IMR-90 (cell line): ENCODE results near the gene ZNF747. TPM values are rescaled to one million over a fixed set of nuclear protein-coding genes. Genes with fewer than 3 reads are reported as not detected.

Experiments
- ATAC-seq: fragments of 200-7000 bp; cut with Tn5 transposase; 2 replicates; pipeline ENCODE4 v1.9.1; 2020; ENCODE audit warnings: low read depth, mild to moderate bottlenecking, moderate library complexity
- BruUV-seq: library from RNA; stranded (reverse); fragments of 400-500 nt; replicated peaks from 2 replicates; lab custom pipeline; 2021; lab: Mats Ljungman, UMichigan
- CTCF ChIA-PET: fragments of 300-600 bp; formaldehyde crosslinking; extraction: SDS; loops from one replicate; lab custom pipeline; 2021; ENCODE audit warnings: antibody characterized with exemption; lab: Yijun Ruan, JAX
- POLR2A ChIA-PET: fragments of 300-600 bp; sonication (Branson Sonifier 250); formaldehyde crosslinking; loops from one replicate; lab custom pipeline; 2022; ENCODE audit warnings: antibody characterized with exemption; ENCODE audit not compliant: unreplicated experiment; lab: Charles Lee
- DNase-seq: peaks from one replicate; pipeline ENCODE4 v3.0.0; 2013
- H2AFZ ChIP-seq: replicated peaks from 2 replicates; pipeline ENCODE3; 2013; ENCODE audit warnings: low read length, mild to moderate bottlenecking; ENCODE audit not compliant: poor library complexity
- H2AK5ac ChIP-seq: 2 replicates; pipeline ENCODE4 v1.6.1; 2013; ENCODE audit warnings: low read depth, low read length, inconsistent platforms
- H2AK9ac ChIP-seq: replicated peaks from 2 replicates; pipeline ENCODE3; 2013; ENCODE audit warnings: mild to moderate bottlenecking, low read depth, low read length, moderate library complexity; ENCODE audit not compliant: poor library complexity
- H2BK120ac ChIP-seq: 2 replicates; pipeline ENCODE4 v1.6.1; 2013; ENCODE audit warnings: low read depth, low read length, inconsistent platforms
- H2BK15ac ChIP-seq: 3 replicates; pipeline ENCODE4 v1.6.1; 2013; ENCODE audit warnings: low read depth, low read length, inconsistent platforms
- H2BK20ac ChIP-seq: 2 replicates; pipeline ENCODE4 v1.6.1; 2013; ENCODE audit warnings: low read depth, mild to moderate bottlenecking, inconsistent platforms, low read length, moderate library complexity
- H2BK5ac ChIP-seq: 2 replicates; pipeline ENCODE4 v1.6.1; 2013; ENCODE audit warnings: mild to moderate bottlenecking, low read depth, low read length, inconsistent platforms; ENCODE audit not compliant: poor library complexity, severe bottlenecking
- H3K14ac ChIP-seq: replicated peaks from 2 replicates; pipeline ENCODE4 v1.6.1; 2013; ENCODE audit warnings: low read depth, low read length, inconsistent platforms
- H3K18ac ChIP-seq: 2 replicates; pipeline ENCODE4 v1.6.1; 2013; ENCODE audit warnings: low read depth, low read length, control low read depth
- H3K23ac ChIP-seq: 2 replicates; pipeline ENCODE4 v1.6.1; 2013; ENCODE audit warnings: low read depth, low read length, inconsistent platforms
- H3K27ac ChIP-seq: 2 replicates; pipeline ENCODE4 v1.5.1; 2013; ENCODE audit warnings: mild to moderate bottlenecking, control low read depth, low read length; ENCODE audit not compliant: insufficient read depth
- H3K27me3 ChIP-seq: 2 replicates; pipeline ENCODE4 v1.6.1; 2013; ENCODE audit warnings: low read length; ENCODE audit not compliant: control insufficient read depth, insufficient read depth
- H3K36me3 ChIP-seq: 2 replicates; pipeline ENCODE4 v1.6.1; 2013; ENCODE audit warnings: low read length, mixed read lengths; ENCODE audit not compliant: control insufficient read depth, insufficient read depth
- H3K4ac ChIP-seq: 2 replicates; pipeline ENCODE4 v1.6.1; 2013; ENCODE audit warnings: low read depth, low read length, inconsistent platforms
- H3K4me1 ChIP-seq: 2 replicates; pipeline ENCODE4 v1.6.1; 2013; ENCODE audit warnings: low read length, mixed read lengths; ENCODE audit not compliant: control insufficient read depth, insufficient read depth
- H3K4me2 ChIP-seq: 2 replicates; pipeline ENCODE4 v1.6.1; 2013; ENCODE audit warnings: low read depth, mild to moderate bottlenecking, control low read depth, low read length, moderate library complexity
- H3K4me3 ChIP-seq: 2 replicates; pipeline ENCODE4 v1.5.1; 2013; ENCODE audit warnings: low read depth, mild to moderate bottlenecking, control low read depth, low read length, moderate library complexity; ENCODE audit not compliant: insufficient read depth
- H3K56ac ChIP-seq: 2 replicates; pipeline ENCODE4 v1.6.1; 2013; ENCODE audit warnings: low read length, inconsistent platforms; ENCODE audit not compliant: insufficient read depth; ENCODE audit errors: extremely low read depth
- H3K79me1 ChIP-seq, 2 experiments: 2 replicates each; pipeline ENCODE4 v1.6.1; 2013; ENCODE audit warnings: low read length in 2 of 2, inconsistent platforms in 1 of 2, low read depth in 1 of 2
- H3K9ac ChIP-seq: 2 replicates; pipeline ENCODE4 v1.6.1; 2013; ENCODE audit warnings: low read depth, low read length, control low read depth
- H3K9me1 ChIP-seq: 2 replicates; pipeline ENCODE4 v1.6.1; 2013; ENCODE audit warnings: low read length, inconsistent platforms; ENCODE audit not compliant: insufficient read depth
- H3K9me3 ChIP-seq: 2 replicates; pipeline ENCODE4 v1.6.1; 2013; ENCODE audit warnings: low read length; ENCODE audit not compliant: control insufficient read depth, insufficient read depth
- H4K20me1 ChIP-seq: 2 replicates; pipeline ENCODE4 v1.6.1; 2013; ENCODE audit warnings: low read length, inconsistent platforms; ENCODE audit not compliant: insufficient read depth
- H4K5ac ChIP-seq: 2 replicates; pipeline ENCODE4 v1.6.1; 2013; ENCODE audit warnings: mild to moderate bottlenecking, low read depth, low read length, control low read depth
- H4K8ac ChIP-seq, 2 experiments: 2 replicates each; pipeline ENCODE4 v1.6.1; 2013; ENCODE audit warnings: low read depth in 2 of 2, low read length in 2 of 2, control low read depth in 1 of 2, inconsistent platforms in 1 of 2
- H4K91ac ChIP-seq: 2 replicates; pipeline ENCODE4 v1.6.1; 2013; ENCODE audit warnings: low read depth, low read length, inconsistent platforms; ENCODE audit not compliant: insufficient read depth
- BHLHE40 ChIP-seq: fragments of 150-350 bp; IDR thresholded peaks from 2 replicates; pipeline ENCODE4 v1.6.1; 2016; ENCODE audit warnings: mild to moderate bottlenecking, low read depth, low read length
- CEBPB ChIP-seq: IDR thresholded peaks from 2 replicates; pipeline ENCODE4 v1.6.1; 2012; ENCODE audit warnings: low read depth, low read length, improper control_type of control experiment
- CTCF ChIP-seq: conservative IDR thresholded peaks from 2 replicates; pipeline ENCODE4 v1.5.1; 2012; ENCODE audit warnings: mild to moderate bottlenecking, low read depth, low read length, improper control_type of control experiment
- ELK1 ChIP-seq: fragments of 150-350 bp; IDR thresholded peaks from 2 replicates; pipeline ENCODE4 v1.6.1; 2016; ENCODE audit warnings: low read depth, mild to moderate bottlenecking, low read length, moderate library complexity, borderline replicate concordance
- MAFK ChIP-seq: IDR thresholded peaks from 2 replicates; pipeline ENCODE4 v1.6.1; 2012; ENCODE audit warnings: low read depth, low read length, improper control_type of control experiment
- MAZ ChIP-seq: IDR thresholded peaks from 2 replicates; pipeline ENCODE4 v1.6.1; 2012; ENCODE audit warnings: low read depth, mild to moderate bottlenecking, low read length, improper control_type of control experiment, moderate library complexity, borderline replicate concordance
- MXI1 ChIP-seq: IDR thresholded peaks from 2 replicates; pipeline ENCODE4 v1.6.1; 2012; ENCODE audit warnings: low read depth, mild to moderate bottlenecking, low read length, moderate library complexity, borderline replicate concordance
- RCOR1 ChIP-seq: IDR thresholded peaks from 2 replicates; pipeline ENCODE4 v1.6.1; 2012; ENCODE audit warnings: mild to moderate bottlenecking, low read length, improper control_type of control experiment; ENCODE audit not compliant: insufficient replicate concordance
- USF2 ChIP-seq: fragments of 150-350 bp; IDR thresholded peaks from 2 replicates; pipeline ENCODE4 v1.6.1; 2017; ENCODE audit warnings: mild to moderate bottlenecking, antibody characterized with exemption, low read length, low read depth
- WGBS, 2 experiments: methylation state at CpG; one replicate each; pipeline versions ENCODE4 v1.1.5 to v1.1.7; 2013; ENCODE audit warnings: missing lambda C conversion rate in 2 of 2; ENCODE audit not compliant: insufficient read length in 1 of 2; ENCODE audit errors: extremely low coverage in 2 of 2; 5-methylcytosine and 5-hydroxymethylcytosine counted together
- dilution Hi-C: fragments of 300-500 bp; cut with HindIII; formaldehyde crosslinking; loops from one replicate; pipeline ENCODE4 v1.14.3; 2018; ENCODE audit warnings: low sequenced_read_pairs; ENCODE audit not compliant: unreplicated experiment
- in situ Hi-C: fragments of 300-500 bp; cut with MboI; formaldehyde crosslinking; loops from 3 replicates; pipeline ENCODE4 v1.14.3; 2019; ENCODE audit warnings: low sequenced_read_pairs, inconsistent platforms, mixed read lengths
- intact Hi-C: fragments of 100-400 bp; cut with micrococcal nuclease; formaldehyde crosslinking; loops from 2 replicates; pipeline ENCODE4 v1.10.0; 2022
- polyA plus RNA-seq, 3 experiments: library from polyadenylated mRNA; depleted of rRNA; stranded (reverse); fragments of >200 nt; gene quantifications; 2 replicates each; pipeline ENCODE4 v1.2.3, GENCODE V29; 2012; ENCODE audit warnings: low replicate concordance in 1 of 3
- total RNA-seq: library from RNA; depleted of rRNA; stranded (reverse); fragments of >200 nt; gene quantifications from 2 replicates; pipeline ENCODE4 v1.2.3, GENCODE V29; 2012

ZNF747 gene
- total and polyA plus RNA-seq, 2 of the 4 experiments (the other 2 are of a cell fraction), result 2.0 to 2.9 TPM

GRCh38 chr16:30527635-30528178, 7.0 kb downstream of the ZNF747 start (continued):
- no peak for TF ChIP-seq MXI1

GRCh38 chr16:30526823-30527634, 7.6 kb downstream of the ZNF747 start:
- POLR2A ChIA-PET, result interaction anchor here (0.5 to 0.6 kb wide), 3 partner anchors 14 to 1082 kb away, joined by 3 to 7 read pairs (median 4); no protein-coding TSS in a partner anchor
- peak overlapping the region; percentile 74 to 97 for H4K8ac ChIP-seq
- BruUV-seq, result no TSS peak
- peak overlapping the region; percentile 68 for H2AK5ac ChIP-seq
- in situ Hi-C loops, result no loop called here
- H3K56ac ChIP-seq, result peak overlapping the region; percentile 73
- H3K27me3 ChIP-seq, result no peaks in the 10 kb centered on the region
- H3K36me3 ChIP-seq, result peaks cover 14% of the 10 kb centered on the region; the same call in 1 of the 2 replicates
- H3K23ac ChIP-seq, result peak overlapping the region; percentile 84
- no peak overlapping the region for H2BK20ac ChIP-seq
- no peak overlapping the region for H2BK15ac ChIP-seq
- 0% methylated on average over 17 of the region's 79 CpGs; no CpG with 5 or more reads in 1 of the 2 experiments for WGBS, 2 experiments
- no peaks in the 10 kb centered on the region for H3K9me3 ChIP-seq
- peak overlapping the region; percentile 89 for H3K9ac ChIP-seq
- peaks cover 5 to 6% of the 10 kb centered on the region in 2 experiments; a peak in 3 of 4 replicates for H3K79me1 ChIP-seq
- ATAC-seq, result peak; percentile 91
- H3K9me1 ChIP-seq, result peaks cover 5% of the 10 kb centered on the region
- intact Hi-C loops, result loop anchor here (1.0 to 2.0 kb wide), 4 partner anchors 44 to 132 kb away; partner anchors contain the start of genes FBRS, PRR14 and ZNF688
- peak overlapping the region; percentile 85 for H3K4me3 ChIP-seq
- peak overlapping the region; percentile 77; the same call in 1 of the 2 replicates for H2BK120ac ChIP-seq
- peak overlapping the region; percentile 91 for H3K4me2 ChIP-seq
- peak overlapping the region; percentile 97 for H3K27ac ChIP-seq
- peak overlapping the region; percentile 72; the same call in 1 of the 2 replicates for H3K18ac ChIP-seq
- dilution Hi-C loops, result no loop called here
- peak overlapping the region; percentile 79 for H3K14ac ChIP-seq
- peak overlapping the region; percentile 85 for H3K4ac ChIP-seq
- peak overlapping the region; percentile 86 for H4K5ac ChIP-seq
- peaks cover 5% of the 10 kb centered on the region for H3K4me1 ChIP-seq
- peak overlapping the region; percentile 100 for H2AFZ ChIP-seq
- H2BK5ac ChIP-seq, result peak overlapping the region; percentile 95
- peak overlapping the region; percentile 97 for H2AK9ac ChIP-seq
- H4K91ac ChIP-seq, result peak overlapping the region; percentile 81
- CTCF ChIA-PET, result interaction anchor here (0.5 to 0.7 kb wide), 2 partner anchors 24 to 109 kb away, joined by 3 to 4 read pairs; no protein-coding TSS in a partner anchor
- DNase-seq, result peak; percentile 96
- H4K20me1 ChIP-seq, result no peaks in the 10 kb centered on the region; the same call in 1 of the 2 replicates
- TF ChIP-seq MAZ (peak; percentile 97), ELK1 (no peak), CTCF (peak; percentile 14; the same call in 1 of the 2 replicates), RCOR1 (no peak), CEBPB (no peak), MAFK (no peak), USF2 (peak; percentile 69), BHLHE40 (peak; percentile 65; the same call in 1 of the 2 replicates)
